ENCODE data around the gene IFT172. TPM values are rescaled to one million over a fixed set of nuclear protein-coding genes. Genes with fewer than 3 reads are reported as not detected.

The IFT172 gene
- total and polyA plus RNA-seq, 2 experiments from 2014 or later: 9.1 to 17.6 TPM

- H3K4me3 ChIP-seq: no peak overlapping the region
- H4K20me1 ChIP-seq (replicated peaks; ENCODE audit: insufficient read depth): no peaks in the 10 kb centered on the region
- H3F3A ChIP-seq (replicated peaks; ENCODE audit: low read depth): no peaks in the 10 kb centered on the region
- no peak overlapping the region for H3K27ac ChIP-seq (ENCODE audit: low read depth)
- ATAC-seq: no peak
- no peaks in the 10 kb centered on the region for H3K4me1 ChIP-seq (ENCODE audit: insufficient read depth)
- H3K4me2 ChIP-seq: no peak overlapping the region
- H3K9me2 ChIP-seq (ENCODE audit: insufficient read depth): no peaks in the 10 kb centered on the region
- DNase-seq (ENCODE audit: low spot score): no peak
- no peaks in the 10 kb centered on the region for H3K36me3 Mint-ChIP-seq (ENCODE audit: low read depth)
- no peaks in the 10 kb centered on the region for H3K36me3 ChIP-seq (ENCODE audit: insufficient read depth)
- no peaks in the 10 kb centered on the region for H3K27me3 ChIP-seq (ENCODE audit: insufficient read depth)
- peaks cover 4% of the 10 kb centered on the region for H3K27me3 Mint-ChIP-seq (ENCODE audit: insufficient read depth, low read depth, poor library complexity)
- no peaks in the 10 kb centered on the region for H3K9me3 Mint-ChIP-seq
- no peak overlapping the region for H3K4me3 Mint-ChIP-seq
- H3K27ac Mint-ChIP-seq: no peak overlapping the region
- no peaks in the 10 kb centered on the region for H3K4me1 Mint-ChIP-seq
- no peak overlapping the region for H2AFZ ChIP-seq
- TF ChIP-seq EZH2 (IDR thresholded peaks at IDR 0.05; ENCODE audit: low read depth, unreplicated experiment): no peak
- TF ChIP-seq ZNF331 (CRISPR knock-in tag; IDR thresholded peaks at IDR 0.05; ENCODE audit: low read depth): no peak
- H3K79me2 ChIP-seq (replicated peaks; ENCODE audit: insufficient read depth): no peaks in the 10 kb centered on the region
These were observed 37.6 kb upstream of the IFT172 start for GRCh38 chr2:27527182-27527581.

- Histone ChIP-seq H3K27me3 (ENCODE audit: insufficient read depth) (no peaks in the 10 kb centered on the region), H3K36me3 (ENCODE audit: insufficient read depth) (no peaks in the 10 kb centered on the region), H3K4me1 (ENCODE audit: insufficient read depth) (no peaks in the 10 kb centered on the region), H3F3A (replicated peaks; ENCODE audit: low read depth) (no peaks in the 10 kb centered on the region), H3K4me2 (no peak overlapping the region), H3K4me3 (no peak overlapping the region), H3K27ac (ENCODE audit: low read depth) (no peak overlapping the region), H2AFZ (0 out of 2 replicates have a peak overlapping the region, but pooled peaks have one; percentile 14), H3K79me2 (replicated peaks; ENCODE audit: insufficient read depth) (no peaks in the 10 kb centered on the region), H3K9me2 (ENCODE audit: insufficient read depth) (no peaks in the 10 kb centered on the region), H4K20me1 (replicated peaks; ENCODE audit: insufficient read depth) (no peaks in the 10 kb centered on the region)
- peaks cover 3% of the 10 kb centered on the region for H3K27me3 Mint-ChIP-seq (ENCODE audit: insufficient read depth, low read depth, poor library complexity)
- H3K9me3 Mint-ChIP-seq: no peaks in the 10 kb centered on the region
- no peaks in the 10 kb centered on the region for H3K36me3 Mint-ChIP-seq (ENCODE audit: low read depth)
- DNase-seq (ENCODE audit: low spot score): no peak
- no peak for ATAC-seq
- no peak overlapping the region for H3K27ac Mint-ChIP-seq
- H3K4me1 Mint-ChIP-seq: no peaks in the 10 kb centered on the region
- H3K4me3 Mint-ChIP-seq: no peak overlapping the region
- peak; percentile 13; a peak in 1 of 4 replicates for TF ChIP-seq CTCF (conservative IDR thresholded peaks at IDR 0.05; ENCODE audit: low read depth in 2 of 2)
- no peak for TF ChIP-seq STAT1 (IDR thresholded peaks at IDR 0.05; ENCODE audit: unreplicated experiment)
- no peak for TF ChIP-seq POLR2AphosphoS5 (IDR thresholded peaks at IDR 0.05; ENCODE audit: low read depth)
- no peak for TF ChIP-seq EZH2 (IDR thresholded peaks at IDR 0.05; ENCODE audit: low read depth, unreplicated experiment)
- no peak for TF ChIP-seq NANOG (IDR thresholded peaks at IDR 0.05; ENCODE audit: borderline replicate concordance)
- no peak for TF ChIP-seq ETS1 (IDR thresholded peaks at IDR 0.05)
These were observed 32.9 kb upstream of the IFT172 start for GRCh38 chr2:27522400-27522945.

GRCh38 chr2:27520316-27520715 is 30.8 kb upstream of the IFT172 start:
- Mint-ChIP-seq H3K4me3 (no peak overlapping the region; the same call in 2 of the 3 replicates), H3K27me3 (ENCODE audit: insufficient read depth, low read depth, poor library complexity) (peaks cover 3% of the 10 kb centered on the region), H3K4me1 (no peaks in the 10 kb centered on the region), H3K36me3 (ENCODE audit: low read depth) (no peaks in the 10 kb centered on the region), H3K9me3 (no peaks in the 10 kb centered on the region), H3K27ac (no peak overlapping the region)
- Histone ChIP-seq H4K20me1 (replicated peaks; ENCODE audit: insufficient read depth) (no peaks in the 10 kb centered on the region), H3K9me2 (ENCODE audit: insufficient read depth) (no peaks in the 10 kb centered on the region), H3K27ac (ENCODE audit: low read depth) (no peak overlapping the region), H3K79me2 (replicated peaks; ENCODE audit: insufficient read depth) (no peaks in the 10 kb centered on the region), H3K4me3 (no peak overlapping the region), H3K27me3 (ENCODE audit: insufficient read depth) (no peaks in the 10 kb centered on the region), H3F3A (replicated peaks; ENCODE audit: low read depth) (no peaks in the 10 kb centered on the region), H3K4me1 (ENCODE audit: insufficient read depth) (no peaks in the 10 kb centered on the region), H3K4me2 (no peak overlapping the region), H3K36me3 (ENCODE audit: insufficient read depth) (no peaks in the 10 kb centered on the region), H2AFZ (no peak overlapping the region)
- ATAC-seq (no peak), DNase-seq (ENCODE audit: low spot score) (no peak)
- TF ChIP-seq JUNB (IDR thresholded peaks at IDR 0.05; ENCODE audit: unreplicated experiment): no peak
